Measurements from ENCODE around the gene KCNJ9. TPM values are rescaled to one million over a fixed set of nuclear protein-coding genes. Genes with fewer than 3 reads are reported as not detected.
"Not testable (repeated sequence)": the region's sequence is repeated elsewhere in the genome, so short reads cannot be mapped to it uniquely, and the experiment has no call there.

The KCNJ9 gene
- total RNA-seq, 2 donors from 2014 or later = not detected

DNA sequence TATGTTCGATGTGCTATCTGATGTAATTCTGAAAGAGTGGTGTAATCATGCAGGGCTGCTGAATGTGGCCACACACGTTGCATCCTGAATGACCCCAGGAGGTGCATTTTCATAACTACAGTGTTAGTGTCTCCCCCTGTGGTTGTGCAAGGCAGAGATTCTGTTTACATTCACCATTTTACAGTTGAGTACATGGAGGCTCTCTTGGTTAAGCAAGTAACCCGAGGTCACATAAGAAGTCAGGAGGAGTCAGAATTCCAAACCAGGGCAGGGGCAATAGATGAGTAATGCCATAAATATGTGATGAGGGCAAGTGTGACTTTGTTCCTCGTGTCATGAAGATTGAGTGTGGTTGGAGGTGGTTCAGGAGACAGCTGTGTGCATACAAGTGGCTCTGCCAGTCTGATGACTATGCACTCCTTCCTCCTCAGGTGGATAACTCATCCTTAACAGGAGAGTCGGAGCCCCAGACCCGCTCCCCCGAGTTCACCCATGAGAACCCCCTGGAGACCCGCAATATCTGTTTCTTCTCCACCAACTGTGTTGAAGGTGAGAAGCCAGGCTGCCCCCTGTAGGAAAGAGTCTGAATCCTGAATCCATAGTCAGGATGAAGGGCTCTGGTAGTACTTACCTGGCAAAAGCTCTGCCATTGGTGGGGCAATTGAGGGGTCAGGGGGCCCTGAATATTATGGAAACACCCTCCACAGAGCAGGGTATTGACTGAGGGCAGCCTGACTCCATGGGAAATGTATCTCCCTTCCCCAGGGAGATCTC lies 43.6 kb downstream of the KCNJ9 start:
- H3K27ac ChIP-seq = no peak overlapping the region
- no peak overlapping the region for H3K4me3 ChIP-seq
- H3K9me3 ChIP-seq = no peaks in the 10 kb centered on the region
- intact Hi-C loops (cut with DNase I) = no loop called here
- no peaks in the 10 kb centered on the region for H3K36me3 ChIP-seq (replicated peaks in 1 of 2; ENCODE audit: insufficient read depth in 1 of 2, low read depth in 2 of 2)
- DNase-seq (peak in 2 of 4 donors; percentile 30 to 43), ATAC-seq (peak; percentile 81)
- H3K27me3 ChIP-seq = no peaks in the 10 kb centered on the region
- TF ChIP-seq, protein P1, sequence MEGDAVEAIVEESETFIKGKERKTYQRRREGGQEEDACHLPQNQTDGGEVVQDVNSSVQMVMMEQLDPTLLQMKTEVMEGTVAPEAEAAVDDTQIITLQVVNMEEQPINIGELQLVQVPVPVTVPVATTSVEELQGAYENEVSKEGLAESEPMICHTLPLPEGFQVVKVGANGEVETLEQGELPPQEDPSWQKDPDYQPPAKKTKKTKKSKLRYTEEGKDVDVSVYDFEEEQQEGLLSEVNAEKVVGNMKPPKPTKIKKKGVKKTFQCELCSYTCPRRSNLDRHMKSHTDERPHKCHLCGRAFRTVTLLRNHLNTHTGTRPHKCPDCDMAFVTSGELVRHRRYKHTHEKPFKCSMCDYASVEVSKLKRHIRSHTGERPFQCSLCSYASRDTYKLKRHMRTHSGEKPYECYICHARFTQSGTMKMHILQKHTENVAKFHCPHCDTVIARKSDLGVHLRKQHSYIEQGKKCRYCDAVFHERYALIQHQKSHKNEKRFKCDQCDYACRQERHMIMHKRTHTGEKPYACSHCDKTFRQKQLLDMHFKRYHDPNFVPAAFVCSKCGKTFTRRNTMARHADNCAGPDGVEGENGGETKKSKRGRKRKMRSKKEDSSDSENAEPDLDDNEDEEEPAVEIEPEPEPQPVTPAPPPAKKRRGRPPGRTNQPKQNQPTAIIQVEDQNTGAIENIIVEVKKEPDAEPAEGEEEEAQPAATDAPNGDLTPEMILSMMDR (IDR thresholded peaks at IDR 0.05) = no peak
- no peak for TF ChIP-seq POLR2A (IDR thresholded peaks at IDR 0.05)
- 42 to 61% methylated on average over 3 to 8 of the region's 8 CpGs for WGBS, 2 donors
- H3K4me1 ChIP-seq = no peaks in the 10 kb centered on the region

DNA sequence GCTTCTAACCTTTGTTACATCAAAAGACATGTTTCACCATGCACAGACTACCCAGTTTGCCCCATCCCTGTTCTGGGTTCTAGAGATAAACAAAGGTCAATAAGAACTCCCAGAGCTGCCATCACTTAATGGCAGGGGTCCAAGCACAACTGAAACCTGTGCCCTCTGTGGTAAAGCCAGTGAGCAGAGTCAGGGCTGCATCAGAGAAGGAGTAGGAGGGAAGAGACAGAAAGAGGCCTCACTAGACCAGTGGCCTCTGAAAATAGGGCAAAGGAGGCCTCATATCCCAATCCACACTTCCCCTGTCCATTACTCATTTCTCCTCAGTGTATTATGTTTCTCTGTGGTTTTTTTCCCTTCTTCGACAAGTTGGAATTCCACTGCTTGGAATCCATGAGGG lies 44.4 kb downstream of the KCNJ9 start:
- no peak overlapping the region for H3K27ac ChIP-seq
- H3K27me3 ChIP-seq = no peaks in the 10 kb centered on the region
- H3K9me3 ChIP-seq = no peaks in the 10 kb centered on the region
- no peak for ATAC-seq
- intact Hi-C loops (cut with DNase I) = no loop called here
- H3K4me1 ChIP-seq = no peaks in the 10 kb centered on the region
- TF ChIP-seq POLR2A (IDR thresholded peaks at IDR 0.05) = no peak
- TF ChIP-seq, protein P1 (IDR thresholded peaks at IDR 0.05) = no peak
- no peak overlapping the region for H3K4me3 ChIP-seq
- 74 to 86% methylated on average over 1 of the region's 1 CpG for WGBS, 2 donors
- no peaks in the 10 kb centered on the region for H3K36me3 ChIP-seq (replicated peaks in 1 of 2; ENCODE audit: insufficient read depth in 1 of 2, low read depth in 2 of 2)
- no peak for DNase-seq

DNA sequence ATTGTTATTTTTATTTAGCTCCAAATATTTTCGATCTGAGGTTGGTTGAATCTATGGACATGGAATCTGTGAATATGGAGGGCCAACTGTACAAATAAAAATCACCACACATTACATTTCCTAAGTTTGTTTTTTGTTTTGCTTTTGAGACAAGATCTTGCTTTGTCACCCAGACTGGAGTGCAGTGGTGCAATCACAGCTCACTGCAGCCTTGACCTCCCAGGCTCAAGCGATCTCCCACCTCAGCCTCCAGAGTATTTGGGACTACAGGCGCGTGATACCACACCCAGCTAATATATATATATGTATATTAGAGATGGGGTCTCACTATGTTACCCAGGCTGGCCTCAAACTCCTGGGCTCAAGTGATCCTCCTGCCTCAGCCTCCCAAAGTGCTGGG lies 45.0 kb downstream of the KCNJ9 start:
- 65 to 71% methylated on average over 4 of the region's 4 CpGs for WGBS, 2 donors
- H3K4me1 ChIP-seq; intact Hi-C loops (cut with DNase I); H3K9me3 ChIP-seq; ATAC-seq; H3K4me3 ChIP-seq; H3K36me3 ChIP-seq (replicated peaks in 1 of 2; ENCODE audit: insufficient read depth in 1 of 2, low read depth in 2 of 2); H3K27ac ChIP-seq; H3K27me3 ChIP-seq; DNase-seq: not testable (repeated sequence)

DNA sequence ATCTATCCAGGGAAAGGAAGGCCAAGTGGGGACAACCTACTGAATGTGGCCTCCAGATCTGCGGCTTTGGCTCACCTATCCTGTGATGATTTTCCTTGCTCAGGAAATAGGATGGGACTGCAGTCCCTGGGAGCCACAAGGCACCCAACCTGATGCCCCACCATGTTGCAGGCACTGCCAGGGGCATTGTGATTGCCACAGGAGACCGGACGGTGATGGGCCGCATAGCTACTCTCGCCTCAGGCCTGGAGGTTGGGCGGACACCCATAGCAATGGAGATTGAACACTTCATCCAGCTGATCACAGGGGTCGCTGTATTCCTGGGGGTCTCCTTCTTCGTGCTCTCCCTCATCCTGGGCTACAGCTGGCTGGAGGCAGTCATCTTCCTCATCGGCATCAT lies 46.0 kb downstream of the KCNJ9 start:
- ATAC-seq = no peak
- intact Hi-C loops (cut with DNase I) = no loop called here

DNA sequence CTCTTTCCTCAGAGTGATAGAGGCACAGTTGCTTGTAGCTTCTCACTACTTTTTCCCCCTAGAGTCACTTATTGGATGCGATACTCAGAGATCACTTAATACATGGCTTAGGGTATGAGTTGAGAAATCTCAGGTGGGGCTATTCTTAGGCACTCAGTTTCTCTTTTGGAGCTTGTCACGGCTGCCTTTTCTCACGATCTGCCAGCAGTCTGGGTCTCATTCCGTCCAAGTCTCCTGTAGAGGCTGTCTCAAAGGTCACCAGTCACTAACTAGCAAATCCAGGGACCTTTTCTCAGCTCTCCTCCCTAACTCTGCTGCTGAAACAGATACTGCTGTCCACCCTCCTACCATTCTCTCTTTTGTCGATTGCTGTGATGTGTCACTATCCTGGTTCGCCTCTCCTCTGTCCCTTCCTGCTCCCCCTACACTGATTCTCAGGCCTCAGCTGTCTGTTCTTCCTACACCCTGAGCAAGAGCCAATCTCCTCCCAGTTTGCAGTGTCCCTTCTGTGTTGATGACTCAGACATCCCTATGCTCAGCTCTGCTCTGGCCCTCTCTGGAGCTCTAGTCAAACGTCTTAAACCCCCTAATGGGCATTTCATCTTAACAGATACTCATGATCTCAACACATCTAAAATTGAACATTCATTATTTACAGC lies 46.7 kb downstream of the KCNJ9 start:
- Histone ChIP-seq H3K9me3 (no peaks in the 10 kb centered on the region), H3K27me3 (no peaks in the 10 kb centered on the region), H3K4me3 (no peak overlapping the region), H3K4me1 (peaks cover 8% of the 10 kb centered on the region), H3K27ac (no peak overlapping the region), H3K36me3 (replicated peaks in 1 of 2; ENCODE audit: insufficient read depth in 1 of 2, low read depth in 2 of 2) (no peaks in the 10 kb centered on the region)
- DNase-seq (peak in 1 of 4 donors; percentile 22), ATAC-seq (no peak)
- intact Hi-C loops (cut with DNase I) = no loop called here
- TF ChIP-seq POLR2A (IDR thresholded peaks at IDR 0.05) = no peak
- TF ChIP-seq, protein P1 (IDR thresholded peaks at IDR 0.05) = no peak
- WGBS, 2 donors = 49 to 60% methylated on average over 7 of the region's 7 CpGs

More for the DNA sequence above, 46.0 kb downstream of the KCNJ9 start:
- H3K4me1 ChIP-seq = peaks cover 7% of the 10 kb centered on the region
- H3K4me3 ChIP-seq = no peak overlapping the region
- DNase-seq = no peak
- no peaks in the 10 kb centered on the region for H3K27me3 ChIP-seq
- no peak overlapping the region for H3K27ac ChIP-seq
- no peaks in the 10 kb centered on the region for H3K36me3 ChIP-seq (replicated peaks in 1 of 2; ENCODE audit: insufficient read depth in 1 of 2, low read depth in 2 of 2)
- 91 to 96% methylated on average over 9 of the region's 9 CpGs for WGBS, 2 donors
- H3K9me3 ChIP-seq = no peaks in the 10 kb centered on the region
- TF ChIP-seq, protein P1 (IDR thresholded peaks at IDR 0.05) = no peak
